Activated naive CD4-positive, alpha-beta T cell treated with anti-CD3 and anti-CD28 coated beads, Interleukin-2, amount 50 U/mL, for 24 hours (primary cell): ENCODE data around the gene PAPSS2.
A peak's percentile ranks its signal among the peaks of the same experiment; 100 is the strongest.
"Not testable (repeated sequence)": the region's sequence is repeated elsewhere in the genome, so short reads cannot be mapped to it uniquely, and the experiment has no call there.

Source experiments
- H3K27ac Mint-ChIP-seq: one replicate; pipeline ENCODE4 v1.8.0; 2021; ENCODE audit warnings: mild to moderate bottlenecking, mixed read lengths
- H3K27me3 Mint-ChIP-seq: one replicate; pipeline ENCODE4 v1.8.0; 2021; ENCODE audit warnings: mixed read lengths
- H3K36me3 Mint-ChIP-seq: one replicate; pipeline ENCODE4 v1.8.0; 2021; ENCODE audit warnings: mixed read lengths
- H3K4me1 Mint-ChIP-seq: one replicate; pipeline ENCODE4 v1.8.0; 2021; ENCODE audit warnings: mixed read lengths
- H3K4me3 Mint-ChIP-seq: one replicate; pipeline ENCODE4 v1.8.0; 2021; ENCODE audit warnings: mild to moderate bottlenecking, mixed read lengths
- H3K9me3 Mint-ChIP-seq: one replicate; pipeline ENCODE4 v1.8.0; 2021; ENCODE audit warnings: mixed read lengths

PAPSS2 gene

GRCh38 chr10:87734987-87735827, 75.5 kb downstream of the PAPSS2 start:
- H3K4me1 Mint-ChIP-seq, result no peaks in the 10 kb centered on the region
- H3K9me3 Mint-ChIP-seq, result no peaks in the 10 kb centered on the region
- no peak overlapping the region for H3K4me3 Mint-ChIP-seq
- no peaks in the 10 kb centered on the region for H3K36me3 Mint-ChIP-seq
- H3K27ac Mint-ChIP-seq, result peak overlapping the region; percentile 59
- H3K27me3 Mint-ChIP-seq, result peaks cover 24% of the 10 kb centered on the region

GRCh38 chr10:87738253-87738652, 78.6 kb downstream of the PAPSS2 start:
- H3K36me3 Mint-ChIP-seq, H3K4me3 Mint-ChIP-seq, H3K27ac Mint-ChIP-seq, H3K4me1 Mint-ChIP-seq, H3K9me3 Mint-ChIP-seq: not testable (repeated sequence)
- peaks cover 24% of the 10 kb centered on the region for H3K27me3 Mint-ChIP-seq

- Mint-ChIP-seq H3K36me3 (no peaks in the 10 kb centered on the region), H3K4me3 (no peak overlapping the region), H3K27me3 (peaks cover 18% of the 10 kb centered on the region), H3K4me1 (no peaks in the 10 kb centered on the region), H3K9me3 (no peaks in the 10 kb centered on the region), H3K27ac (no peak overlapping the region)
Observed at GRCh38 chr10:87739703-87740102, 80.0 kb downstream of the PAPSS2 start.

GRCh38 chr10:87740254-87740655, 80.6 kb downstream of the PAPSS2 start:
- H3K27me3 Mint-ChIP-seq, result peaks cover 14% of the 10 kb centered on the region
- no peak overlapping the region for H3K4me3 Mint-ChIP-seq
- H3K4me1 Mint-ChIP-seq, result no peaks in the 10 kb centered on the region
- H3K27ac Mint-ChIP-seq, result no peak overlapping the region
- no peaks in the 10 kb centered on the region for H3K9me3 Mint-ChIP-seq
- no peaks in the 10 kb centered on the region for H3K36me3 Mint-ChIP-seq

- H3K4me3 Mint-ChIP-seq, H3K9me3 Mint-ChIP-seq, H3K27me3 Mint-ChIP-seq, H3K4me1 Mint-ChIP-seq, H3K36me3 Mint-ChIP-seq, H3K27ac Mint-ChIP-seq: not testable (repeated sequence)
Observed at GRCh38 chr10:87742992-87743610, 83.4 kb downstream of the PAPSS2 start.

- Mint-ChIP-seq H3K4me3 (no peak overlapping the region), H3K36me3 (no peaks in the 10 kb centered on the region), H3K9me3 (no peaks in the 10 kb centered on the region), H3K27ac (no peak overlapping the region), H3K4me1 (no peaks in the 10 kb centered on the region), H3K27me3 (no peaks in the 10 kb centered on the region)
Observed at GRCh38 chr10:87744606-87745005, 84.9 kb downstream of the PAPSS2 start.

GRCh38 chr10:87746911-87747310, 87.2 kb downstream of the PAPSS2 start:
- no peaks in the 10 kb centered on the region for H3K9me3 Mint-ChIP-seq
- no peaks in the 10 kb centered on the region for H3K27me3 Mint-ChIP-seq
- H3K4me1 Mint-ChIP-seq, result peaks cover 8% of the 10 kb centered on the region
- H3K27ac Mint-ChIP-seq, result no peak overlapping the region
- H3K36me3 Mint-ChIP-seq, result no peaks in the 10 kb centered on the region
- no peak overlapping the region for H3K4me3 Mint-ChIP-seq

GRCh38 chr10:87748244-87748643, 88.6 kb downstream of the PAPSS2 start:
- not testable (repeated sequence) for H3K4me3 Mint-ChIP-seq, H3K36me3 Mint-ChIP-seq, H3K27me3 Mint-ChIP-seq, H3K27ac Mint-ChIP-seq, H3K9me3 Mint-ChIP-seq
- peaks cover 17% of the 10 kb centered on the region for H3K4me1 Mint-ChIP-seq

GRCh38 chr10:87750001-87750671, 90.5 kb downstream of the PAPSS2 start:
- Mint-ChIP-seq H3K36me3 (peaks cover 4% of the 10 kb centered on the region), H3K27me3 (no peaks in the 10 kb centered on the region), H3K9me3 (no peaks in the 10 kb centered on the region), H3K4me3 (no peak overlapping the region), H3K4me1 (peaks cover 21% of the 10 kb centered on the region), H3K27ac (peak overlapping the region; percentile 2)

- Mint-ChIP-seq H3K9me3 (no peaks in the 10 kb centered on the region), H3K36me3 (peaks cover 4% of the 10 kb centered on the region), H3K27ac (no peak overlapping the region), H3K4me3 (no peak overlapping the region), H3K27me3 (no peaks in the 10 kb centered on the region), H3K4me1 (peaks cover 21% of the 10 kb centered on the region)
Observed at GRCh38 chr10:87750817-87751216, 91.1 kb downstream of the PAPSS2 start.

- H3K4me3 Mint-ChIP-seq, result no peak overlapping the region
- H3K27me3 Mint-ChIP-seq, result no peaks in the 10 kb centered on the region
- H3K27ac Mint-ChIP-seq, result no peak overlapping the region
- H3K36me3 Mint-ChIP-seq, result peaks cover 5% of the 10 kb centered on the region
- peaks cover 21% of the 10 kb centered on the region for H3K4me1 Mint-ChIP-seq
- no peaks in the 10 kb centered on the region for H3K9me3 Mint-ChIP-seq
Observed at GRCh38 chr10:87751274-87751673, 91.6 kb downstream of the PAPSS2 start.

GRCh38 chr10:87752566-87752965, 92.9 kb downstream of the PAPSS2 start:
- Mint-ChIP-seq H3K27ac (no peak overlapping the region), H3K9me3 (no peaks in the 10 kb centered on the region), H3K4me1 (peaks cover 21% of the 10 kb centered on the region), H3K4me3 (no peak overlapping the region), H3K36me3 (peaks cover 9% of the 10 kb centered on the region), H3K27me3 (no peaks in the 10 kb centered on the region)

- H3K27ac Mint-ChIP-seq, result no peak overlapping the region
- peaks cover 26% of the 10 kb centered on the region for H3K4me1 Mint-ChIP-seq
- peaks cover 9% of the 10 kb centered on the region for H3K36me3 Mint-ChIP-seq
- H3K9me3 Mint-ChIP-seq, result no peaks in the 10 kb centered on the region
- H3K4me3 Mint-ChIP-seq, result no peak overlapping the region
- no peaks in the 10 kb centered on the region for H3K27me3 Mint-ChIP-seq
Observed at GRCh38 chr10:87753995-87754866, 94.6 kb downstream of the PAPSS2 start.

- peaks cover 11% of the 10 kb centered on the region for H3K36me3 Mint-ChIP-seq
- H3K9me3 Mint-ChIP-seq, result no peaks in the 10 kb centered on the region
- H3K27me3 Mint-ChIP-seq, result no peaks in the 10 kb centered on the region
- peaks cover 35% of the 10 kb centered on the region for H3K4me1 Mint-ChIP-seq
- no peak overlapping the region for H3K27ac Mint-ChIP-seq
- no peak overlapping the region for H3K4me3 Mint-ChIP-seq
Observed at GRCh38 chr10:87757685-87758084, 98.0 kb downstream of the PAPSS2 start.

GRCh38 chr10:87759551-87759950, 99.9 kb downstream of the PAPSS2 start:
- H3K36me3 Mint-ChIP-seq, result peaks cover 10% of the 10 kb centered on the region
- peak overlapping the region; percentile 72 for H3K27ac Mint-ChIP-seq
- no peaks in the 10 kb centered on the region for H3K9me3 Mint-ChIP-seq
- H3K27me3 Mint-ChIP-seq, result no peaks in the 10 kb centered on the region
- H3K4me1 Mint-ChIP-seq, result peaks cover 24% of the 10 kb centered on the region
- H3K4me3 Mint-ChIP-seq, result no peak overlapping the region
